ENCODE data around the gene TM4SF5. TPM values are rescaled to one million over a fixed set of nuclear protein-coding genes. Genes with fewer than 3 reads are reported as not detected.

The TM4SF5 gene
- total and polyA plus RNA-seq, 2 of the 8 experiments (the other 6 are each of a cell fraction or from before 2014, with no cell fraction given), result not detected

- TF ChIP-seq CTBP2 (IDR thresholded peaks at IDR 0.05; ENCODE audit: borderline replicate concordance, insufficient read depth, insufficient read length, low read length) (no peak), TCF12 (IDR thresholded peaks at IDR 0.05; ENCODE audit: low read depth, low read length) (no peak), CHD7 (IDR thresholded peaks at IDR 0.05; ENCODE audit: insufficient replicate concordance, low read length) (no peak), EP300 (IDR thresholded peaks at IDR 0.05; ENCODE audit: borderline replicate concordance in 1 of 2, low read depth in 2 of 2, low read length in 2 of 2) (no peak), JUND (IDR thresholded peaks at IDR 0.05; ENCODE audit: low read length) (no peak), HDAC6 (IDR thresholded peaks at IDR 0.05; ENCODE audit: low read depth, low read length) (no peak), RNF2 (IDR thresholded peaks at IDR 0.05; ENCODE audit: borderline replicate concordance, low read depth, low read length, missing control alignments, poor library complexity, severe bottlenecking) (peak; percentile 67), CHD2 (IDR thresholded peaks at IDR 0.05; ENCODE audit: low read length) (no peak), TEAD4 (IDR thresholded peaks at IDR 0.05; ENCODE audit: low read depth, low read length) (no peak)
Measured at GRCh38 chr17:4739122-4740024, 32.3 kb upstream of the TM4SF5 start, which contains the start of the genes CXCL16 and ZMYND15 (continued).
